ENCODE measurements around the gene EPB41L5. TPM values are rescaled to one million over a fixed set of nuclear protein-coding genes. Genes with fewer than 3 reads are reported as not detected.

EPB41L5 gene
- total and polyA plus RNA-seq, 9 of the 15 experiments (the other 6 are each of a cell fraction or from before 2014, with no cell fraction given), result 2.3 to 14.1 (median 8.2) TPM

- TF ChIP-seq TSHZ1 (CRISPR knock-in tag; IDR thresholded peaks at IDR 0.05), result no peak
- no peak for TF ChIP-seq HMGN3 (IDR thresholded peaks at IDR 0.05; ENCODE audit: borderline replicate concordance, extremely low read depth, insufficient read length, low read depth, low read length)
- peak; percentile 70 for TF ChIP-seq GABPA (tag; conservative IDR thresholded peaks at IDR 0.05; ENCODE audit: low read depth)
- peak in 1 of 2 experiments; percentile 90; a peak in 3 of 4 replicates for TF ChIP-seq ETV6 (IDR thresholded peaks at IDR 0.05; ENCODE audit: borderline replicate concordance in 1 of 2, low read depth in 2 of 2, low read length in 1 of 2)
- TF ChIP-seq ETV6 (CRISPR knock-in tag; IDR thresholded peaks at IDR 0.05; ENCODE audit: borderline replicate concordance), result no peak
- no peak for TF ChIP-seq OTX1 (CRISPR knock-in tag; IDR thresholded peaks at IDR 0.05)
- no peak for TF ChIP-seq TAF9B (IDR thresholded peaks at IDR 0.05; ENCODE audit: partially characterized antibody)
- peak; percentile 56 to 78 for TF ChIP-seq RAD21 (CRISPR knock-in tag; conservative IDR thresholded peaks at IDR 0.05 in 1 of 2, IDR thresholded peaks at IDR 0.05 in 1 of 2)
- peak; percentile 31; the same call in 1 of the 2 replicates for TF ChIP-seq SMC3 (conservative IDR thresholded peaks at IDR 0.05; ENCODE audit: insufficient read depth, low read depth, low read length)
Measured at GRCh38 chr2:120109186-120110061, 96.5 kb downstream of the EPB41L5 start (continued).
